ENCODE results near the gene GAN. TPM values are rescaled to one million over a fixed set of nuclear protein-coding genes. Genes with fewer than 3 reads are reported as not detected.
"Not testable (repeated sequence)": the region's sequence is repeated elsewhere in the genome, so short reads cannot be mapped to it uniquely, and the experiment has no call there.

GAN gene
- total and polyA plus RNA-seq, 5 donors: 1.2 to 11.0 (median 8.7) TPM

DNA sequence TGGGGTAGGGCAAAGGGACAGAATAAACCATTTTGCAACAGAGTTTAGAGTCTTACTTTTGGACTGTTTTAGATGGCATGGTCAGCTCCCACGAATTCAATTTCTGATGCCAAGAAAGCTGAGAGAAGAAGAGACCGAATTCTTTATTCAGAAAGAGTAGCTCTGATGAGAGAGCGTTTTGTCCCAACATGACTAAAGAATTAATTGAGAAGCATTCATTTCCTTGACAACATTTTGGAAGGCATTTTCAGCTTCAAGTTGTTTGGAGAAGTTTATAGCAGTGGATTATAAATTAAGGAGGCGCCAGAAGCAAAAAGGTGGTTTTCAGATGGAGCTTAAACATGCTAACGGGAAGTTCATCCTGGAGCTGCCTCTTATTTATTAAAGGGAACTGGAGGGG lies 12.2 kb downstream of the GAN start:
- H3K27me3 ChIP-seq (ENCODE audit: control insufficient read depth, insufficient read depth): no peaks in the 10 kb centered on the region
- H3K4me1 ChIP-seq (ENCODE audit: control insufficient read depth, insufficient read depth, low read length): no peaks in the 10 kb centered on the region
- ATAC-seq: no peak
- WGBS: 87% methylated on average over 5 of the region's 5 CpGs
- no peak for DNase-seq
- H3K9me3 ChIP-seq (ENCODE audit: control insufficient read depth, low read length): no peaks in the 10 kb centered on the region
- intact Hi-C loops (cut with DNase I): no loop called here
- H3K4me3 ChIP-seq (ENCODE audit: low read length): no peak overlapping the region
- no peak overlapping the region for H3K27ac ChIP-seq (ENCODE audit: low read length)

DNA sequence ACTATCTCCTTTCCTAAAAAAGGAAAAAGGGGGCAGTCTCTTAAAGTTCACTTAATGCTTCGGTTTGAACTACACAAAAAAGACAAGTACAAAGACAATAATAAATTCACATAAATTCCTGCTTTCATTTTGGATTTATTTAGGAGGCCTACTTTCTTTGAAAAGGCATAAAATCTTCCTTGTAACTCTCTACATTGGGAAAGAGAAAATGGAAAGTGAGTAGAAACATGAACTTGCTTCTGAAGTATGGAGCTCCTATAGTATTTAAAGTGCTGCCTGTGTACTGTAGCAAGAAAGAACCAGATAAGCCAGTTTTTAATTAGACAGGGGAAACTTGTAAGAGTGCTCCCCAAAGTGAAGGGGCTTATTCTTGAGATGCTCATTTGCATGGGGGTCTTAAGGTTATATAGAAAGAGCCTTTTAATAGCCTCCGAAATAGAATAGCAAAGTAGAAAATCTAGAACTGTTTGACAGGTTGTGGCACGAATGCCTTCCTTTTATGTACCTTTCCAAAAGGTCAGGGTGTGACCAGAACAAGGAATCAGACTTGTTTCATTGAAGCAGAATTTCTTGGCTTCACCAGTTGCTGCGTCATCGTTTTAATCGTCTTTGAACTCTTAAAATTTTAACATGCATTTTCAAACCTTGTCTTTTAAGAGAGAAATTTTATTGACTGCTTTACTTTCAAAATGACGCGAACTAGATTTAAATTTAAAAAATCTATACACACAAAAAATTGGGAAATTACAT lies 12.9 kb downstream of the GAN start:
- no peak overlapping the region for H3K4me3 ChIP-seq (ENCODE audit: low read length)
- ATAC-seq (no peak), DNase-seq (no peak)
- H3K27ac ChIP-seq (ENCODE audit: low read length): no peak overlapping the region
- 80% methylated on average over 8 of the region's 8 CpGs for WGBS
- no peaks in the 10 kb centered on the region for H3K27me3 ChIP-seq (ENCODE audit: control insufficient read depth, insufficient read depth)
- H3K9me3 ChIP-seq (ENCODE audit: control insufficient read depth, low read length): no peaks in the 10 kb centered on the region
- intact Hi-C loops (cut with DNase I): no loop called here
- H3K4me1 ChIP-seq (ENCODE audit: control insufficient read depth, insufficient read depth, low read length): no peaks in the 10 kb centered on the region

GRCh38 chr16:81329947-81330346 lies 15.2 kb downstream of the GAN start:
- H3K27ac ChIP-seq (ENCODE audit: low read length): no peak overlapping the region
- no peak for ATAC-seq
- no peaks in the 10 kb centered on the region for H3K4me1 ChIP-seq (ENCODE audit: control insufficient read depth, insufficient read depth, low read length)
- 51% methylated on average over 5 of the region's 5 CpGs for WGBS
- DNase-seq: no peak
- H3K4me3 ChIP-seq (ENCODE audit: low read length): no peak overlapping the region
- H3K27me3 ChIP-seq (ENCODE audit: control insufficient read depth, insufficient read depth): no peaks in the 10 kb centered on the region
- no peaks in the 10 kb centered on the region for H3K9me3 ChIP-seq (ENCODE audit: control insufficient read depth, low read length)
- intact Hi-C loops (cut with DNase I): no loop called here

- H3K4me3 ChIP-seq (ENCODE audit: low read length): no peak overlapping the region
- intact Hi-C loops (cut with DNase I): no loop called here
- DNase-seq: no peak
- 97% methylated on average over 3 of the region's 3 CpGs for WGBS
- no peaks in the 10 kb centered on the region for H3K4me1 ChIP-seq (ENCODE audit: control insufficient read depth, insufficient read depth, low read length)
- no peak overlapping the region for H3K27ac ChIP-seq (ENCODE audit: low read length)
- no peaks in the 10 kb centered on the region for H3K9me3 ChIP-seq (ENCODE audit: control insufficient read depth, low read length)
- ATAC-seq: no peak
- no peaks in the 10 kb centered on the region for H3K27me3 ChIP-seq (ENCODE audit: control insufficient read depth, insufficient read depth)
Observed at GRCh38 chr16:81333356-81333755, 18.6 kb downstream of the GAN start.

DNA sequence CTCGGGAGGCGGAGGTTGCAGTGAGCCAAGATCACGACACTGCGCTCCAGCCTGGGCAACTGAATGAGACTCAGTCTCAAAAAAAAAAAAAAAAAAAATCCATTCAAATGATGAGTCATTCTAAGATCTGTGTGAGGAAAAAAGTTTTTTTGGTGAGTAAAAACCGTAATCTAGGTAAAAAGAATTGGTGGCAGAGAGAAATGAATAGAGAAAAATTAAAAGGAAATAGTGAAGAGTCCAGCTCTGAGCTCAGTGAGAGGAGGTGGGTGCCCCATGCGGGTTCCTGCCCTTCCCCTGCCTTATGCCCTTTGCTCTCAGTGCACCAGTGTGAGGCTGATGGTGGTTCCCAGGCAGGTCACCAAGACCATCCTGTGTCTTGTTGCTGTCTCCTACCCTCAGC lies 20.9 kb downstream of the GAN start:
- Histone ChIP-seq H3K27ac (ENCODE audit: low read length) (no peak overlapping the region), H3K4me3 (ENCODE audit: low read length) (no peak overlapping the region), H3K4me1 (ENCODE audit: control insufficient read depth, insufficient read depth, low read length) (peaks cover 1% of the 10 kb centered on the region), H3K27me3 (ENCODE audit: control insufficient read depth, insufficient read depth) (no peaks in the 10 kb centered on the region), H3K9me3 (ENCODE audit: control insufficient read depth, low read length) (no peaks in the 10 kb centered on the region)
- DNase-seq: no peak
- WGBS: 90% methylated on average over 6 of the region's 6 CpGs
- no peak for ATAC-seq
- intact Hi-C loops (cut with DNase I): no loop called here

DNA sequence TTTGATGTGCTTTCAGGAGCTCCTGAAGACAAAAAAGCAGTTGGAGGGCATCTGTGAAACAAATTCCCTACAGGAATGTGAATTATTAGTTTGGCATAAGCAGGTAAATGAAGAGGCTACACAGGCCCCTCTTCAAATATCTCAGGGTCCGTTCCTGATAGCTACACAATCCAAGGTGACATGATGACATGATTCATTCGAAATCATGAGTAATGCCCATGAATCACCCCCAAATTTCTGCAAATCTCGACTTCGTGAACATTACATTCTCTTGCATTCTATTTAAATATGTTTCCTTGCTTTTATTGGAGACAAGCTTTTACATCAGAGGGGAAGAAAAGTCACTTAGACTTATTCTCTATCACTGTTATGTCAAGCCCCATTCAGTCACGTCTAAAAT lies 22.3 kb downstream of the GAN start:
- Histone ChIP-seq H3K9me3 (ENCODE audit: control insufficient read depth, low read length) (no peaks in the 10 kb centered on the region), H3K27me3 (ENCODE audit: control insufficient read depth, insufficient read depth) (no peaks in the 10 kb centered on the region), H3K27ac (ENCODE audit: low read length) (no peak overlapping the region), H3K4me3 (ENCODE audit: low read length) (no peak overlapping the region), H3K4me1 (ENCODE audit: control insufficient read depth, insufficient read depth, low read length) (peaks cover 1% of the 10 kb centered on the region)
- ATAC-seq (no peak), DNase-seq (no peak)
- WGBS: 94% methylated on average over 5 of the region's 5 CpGs
- intact Hi-C loops (cut with DNase I): no loop called here

DNA sequence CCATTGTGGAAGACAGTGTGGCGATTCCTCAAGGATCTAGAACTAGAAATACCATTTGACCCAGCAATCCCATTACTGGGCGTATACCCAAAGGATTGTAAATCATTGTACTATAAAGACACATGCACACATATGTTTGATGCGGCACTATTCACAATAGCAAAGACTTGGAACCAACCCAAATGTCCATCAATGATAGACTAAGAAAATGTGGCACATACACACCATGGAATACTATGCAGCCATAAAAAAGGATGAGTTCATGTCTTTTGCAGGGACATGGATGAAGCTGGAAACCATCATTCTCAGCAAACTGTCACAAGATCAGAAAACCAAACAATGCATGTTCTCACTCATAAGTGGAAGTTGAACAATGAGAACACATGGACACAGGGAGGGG lies 30.4 kb downstream of the GAN start:
- H3K4me3 ChIP-seq (ENCODE audit: low read length); DNase-seq; H3K9me3 ChIP-seq (ENCODE audit: control insufficient read depth, low read length); H3K27me3 ChIP-seq (ENCODE audit: control insufficient read depth, insufficient read depth); ATAC-seq; H3K27ac ChIP-seq (ENCODE audit: low read length); H3K4me1 ChIP-seq (ENCODE audit: control insufficient read depth, insufficient read depth, low read length); intact Hi-C loops (cut with DNase I): not testable (repeated sequence)
- WGBS: 98% methylated on average over 3 of the region's 3 CpGs

GRCh38 chr16:81347425-81347824 lies 32.7 kb downstream of the GAN start:
- intact Hi-C loops (cut with DNase I): no loop called here
- Histone ChIP-seq H3K9me3 (ENCODE audit: control insufficient read depth, low read length) (no peaks in the 10 kb centered on the region), H3K27me3 (ENCODE audit: control insufficient read depth, insufficient read depth) (no peaks in the 10 kb centered on the region), H3K27ac (ENCODE audit: low read length) (no peak overlapping the region), H3K4me1 (ENCODE audit: control insufficient read depth, insufficient read depth, low read length) (no peaks in the 10 kb centered on the region), H3K4me3 (ENCODE audit: low read length) (no peak overlapping the region)
- WGBS: 96% methylated on average over 1 of the region's 1 CpG
- DNase-seq: no peak
- ATAC-seq: no peak

DNA sequence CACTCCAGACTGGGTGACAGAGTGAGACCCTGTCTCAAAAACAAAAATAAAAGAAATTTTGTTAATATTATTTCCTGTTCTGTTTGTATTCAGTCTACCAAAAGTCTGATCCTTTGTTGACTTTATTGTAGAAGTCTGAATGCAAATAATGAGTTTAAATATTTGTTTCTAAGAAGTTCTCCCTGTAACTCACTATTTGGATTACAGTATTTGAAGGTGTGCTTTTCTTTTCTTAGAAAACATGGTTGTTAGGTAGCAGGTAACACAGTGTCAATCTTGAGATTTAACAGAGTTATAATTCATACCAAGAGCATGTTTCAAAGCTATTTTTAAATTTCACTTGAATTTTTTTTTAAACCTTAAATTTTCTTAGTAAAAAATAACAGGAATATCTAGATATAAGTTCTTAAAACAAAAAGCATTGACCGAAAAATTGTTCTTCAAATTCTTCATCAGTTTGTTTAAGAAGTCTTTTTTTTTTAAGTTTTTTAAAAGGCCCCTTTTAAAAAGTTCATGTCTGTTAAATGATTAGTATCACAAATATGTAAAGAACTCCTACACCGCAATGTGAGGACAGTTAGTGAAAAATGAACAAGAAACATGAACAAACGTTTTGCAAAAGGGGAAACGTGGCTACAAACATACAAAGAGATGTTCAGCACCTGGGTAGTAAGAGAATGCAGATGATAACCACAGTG lies 35.0 kb downstream of the GAN start:
- Histone ChIP-seq H3K27me3 (ENCODE audit: control insufficient read depth, insufficient read depth) (no peaks in the 10 kb centered on the region), H3K4me1 (ENCODE audit: control insufficient read depth, insufficient read depth, low read length) (no peaks in the 10 kb centered on the region), H3K4me3 (ENCODE audit: low read length) (no peak overlapping the region), H3K27ac (ENCODE audit: low read length) (no peak overlapping the region), H3K9me3 (ENCODE audit: control insufficient read depth, low read length) (no peaks in the 10 kb centered on the region)
- intact Hi-C loops (cut with DNase I): no loop called here
- ATAC-seq: no peak
- WGBS: 87% methylated on average over 4 of the region's 4 CpGs
- DNase-seq: no peak

- Histone ChIP-seq H3K9me3 (ENCODE audit: control insufficient read depth, low read length) (no peaks in the 10 kb centered on the region), H3K27me3 (ENCODE audit: control insufficient read depth, insufficient read depth) (no peaks in the 10 kb centered on the region), H3K4me1 (ENCODE audit: control insufficient read depth, insufficient read depth, low read length) (no peaks in the 10 kb centered on the region), H3K4me3 (ENCODE audit: low read length) (no peak overlapping the region), H3K27ac (ENCODE audit: low read length) (no peak overlapping the region)
- no peak for DNase-seq
- 97% methylated on average over 4 of the region's 4 CpGs for WGBS
- no peak for ATAC-seq
- intact Hi-C loops (cut with DNase I): no loop called here
Observed at GRCh38 chr16:81350306-81350615, 35.5 kb downstream of the GAN start.

DNA sequence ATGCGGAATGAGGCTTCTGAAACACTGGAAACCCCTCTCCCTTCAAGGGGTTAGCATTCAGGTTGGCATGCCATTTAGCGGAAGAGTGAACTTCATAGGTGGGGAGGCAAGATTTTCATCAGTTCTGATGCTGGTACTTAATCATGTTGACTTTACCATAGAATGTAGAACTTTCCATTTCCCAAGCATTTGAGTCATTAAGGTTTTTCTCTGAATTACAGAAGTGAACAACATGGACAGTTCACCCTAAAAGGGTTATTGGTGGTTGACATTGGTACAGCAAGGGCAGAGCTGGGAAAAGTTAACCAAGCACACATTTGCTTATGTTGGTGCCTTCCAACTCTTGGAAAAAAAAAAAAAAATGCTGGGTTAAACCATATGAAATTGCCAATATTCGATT lies 39.1 kb downstream of the GAN start:
- DNase-seq: no peak
- Histone ChIP-seq H3K27ac (ENCODE audit: low read length) (no peak overlapping the region), H3K27me3 (ENCODE audit: control insufficient read depth, insufficient read depth) (no peaks in the 10 kb centered on the region), H3K4me3 (ENCODE audit: low read length) (no peak overlapping the region), H3K4me1 (ENCODE audit: control insufficient read depth, insufficient read depth, low read length) (no peaks in the 10 kb centered on the region), H3K9me3 (ENCODE audit: control insufficient read depth, low read length) (no peaks in the 10 kb centered on the region)
- intact Hi-C loops (cut with DNase I): no loop called here
- 95% methylated on average over 3 of the region's 3 CpGs for WGBS
- no peak for ATAC-seq

All from right cardiac atrium (tissue), 5 donors.